Measurements from ENCODE around the gene TP53AIP1. TPM values are rescaled to one million over a fixed set of nuclear protein-coding genes. Genes with fewer than 3 reads are reported as not detected.

Gene TP53AIP1
- total RNA-seq, 1 experiment from 2014 or later = 0.61 TPM

Other genes with a start within 250 kb of the TP53AIP1 start
- 0.17 TPM in 1 of 2 replicates, not detected in the other for gene FLI1, start 248.8 kb downstream of the TP53AIP1 start, total RNA-seq (2022)
- gene KCNJ1, start 75.6 kb downstream of the TP53AIP1 start, total RNA-seq (2022) = 0.17 TPM in 1 of 2 replicates, not detected in the other
- gene KCNJ5, start 51.5 kb downstream of the TP53AIP1 start, total RNA-seq (2022) = not detected in 2 replicates
- gene ARHGAP32, start 249.5 kb upstream of the TP53AIP1 start, total RNA-seq (2022) = 40.1 and 46.0 TPM in 2 replicates

Measured in Calu3 (cell line).